Epithelial cell of esophagus (primary cell): ENCODE data around the gene CCSER2.

Source experiments
- DNase-seq: peaks from one replicate; pipeline ENCODE4 v3.0.0; 2010; ENCODE audit warnings: low read depth
- H3K4me3 ChIP-seq: 2 replicates; pipeline ENCODE4 v1.5.1; 2011; ENCODE audit warnings: mild to moderate bottlenecking, low read length, control low read depth
- TF ChIP-seq, protein P1 (sequence below): IDR thresholded peaks from 2 replicates; pipeline ENCODE4 v1.5.1; 2011; ENCODE audit warnings: low read depth, mild to moderate bottlenecking, low read length, control low read depth, inconsistent platforms; ENCODE audit not compliant: insufficient read depth; ENCODE audit errors: missing control alignments

CCSER2 gene

DNA sequence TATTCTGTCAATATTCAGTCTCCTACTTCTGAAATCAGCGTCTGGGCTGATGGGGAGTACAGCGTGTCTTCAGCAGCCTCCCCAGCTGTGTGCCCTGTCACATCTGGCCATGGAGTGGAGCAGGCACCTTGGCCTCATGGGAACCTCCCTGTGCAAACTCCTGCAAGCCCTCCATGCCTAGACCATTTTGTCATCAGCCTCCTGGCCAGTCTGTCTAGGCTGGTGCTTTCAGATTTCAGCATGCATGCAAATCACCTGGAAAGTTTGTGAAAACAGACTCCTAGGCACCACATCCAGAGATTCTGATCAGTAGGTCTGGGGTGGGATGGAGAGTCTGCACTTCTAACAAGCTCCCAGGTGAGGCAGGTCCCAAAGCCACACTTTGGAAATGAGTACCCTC lies 26.2 kb upstream of the CCSER2 start:
- no peak overlapping the region for H3K4me3 ChIP-seq
- DNase-seq = no peak
- TF ChIP-seq, protein P1, sequence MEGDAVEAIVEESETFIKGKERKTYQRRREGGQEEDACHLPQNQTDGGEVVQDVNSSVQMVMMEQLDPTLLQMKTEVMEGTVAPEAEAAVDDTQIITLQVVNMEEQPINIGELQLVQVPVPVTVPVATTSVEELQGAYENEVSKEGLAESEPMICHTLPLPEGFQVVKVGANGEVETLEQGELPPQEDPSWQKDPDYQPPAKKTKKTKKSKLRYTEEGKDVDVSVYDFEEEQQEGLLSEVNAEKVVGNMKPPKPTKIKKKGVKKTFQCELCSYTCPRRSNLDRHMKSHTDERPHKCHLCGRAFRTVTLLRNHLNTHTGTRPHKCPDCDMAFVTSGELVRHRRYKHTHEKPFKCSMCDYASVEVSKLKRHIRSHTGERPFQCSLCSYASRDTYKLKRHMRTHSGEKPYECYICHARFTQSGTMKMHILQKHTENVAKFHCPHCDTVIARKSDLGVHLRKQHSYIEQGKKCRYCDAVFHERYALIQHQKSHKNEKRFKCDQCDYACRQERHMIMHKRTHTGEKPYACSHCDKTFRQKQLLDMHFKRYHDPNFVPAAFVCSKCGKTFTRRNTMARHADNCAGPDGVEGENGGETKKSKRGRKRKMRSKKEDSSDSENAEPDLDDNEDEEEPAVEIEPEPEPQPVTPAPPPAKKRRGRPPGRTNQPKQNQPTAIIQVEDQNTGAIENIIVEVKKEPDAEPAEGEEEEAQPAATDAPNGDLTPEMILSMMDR = no peak

DNA sequence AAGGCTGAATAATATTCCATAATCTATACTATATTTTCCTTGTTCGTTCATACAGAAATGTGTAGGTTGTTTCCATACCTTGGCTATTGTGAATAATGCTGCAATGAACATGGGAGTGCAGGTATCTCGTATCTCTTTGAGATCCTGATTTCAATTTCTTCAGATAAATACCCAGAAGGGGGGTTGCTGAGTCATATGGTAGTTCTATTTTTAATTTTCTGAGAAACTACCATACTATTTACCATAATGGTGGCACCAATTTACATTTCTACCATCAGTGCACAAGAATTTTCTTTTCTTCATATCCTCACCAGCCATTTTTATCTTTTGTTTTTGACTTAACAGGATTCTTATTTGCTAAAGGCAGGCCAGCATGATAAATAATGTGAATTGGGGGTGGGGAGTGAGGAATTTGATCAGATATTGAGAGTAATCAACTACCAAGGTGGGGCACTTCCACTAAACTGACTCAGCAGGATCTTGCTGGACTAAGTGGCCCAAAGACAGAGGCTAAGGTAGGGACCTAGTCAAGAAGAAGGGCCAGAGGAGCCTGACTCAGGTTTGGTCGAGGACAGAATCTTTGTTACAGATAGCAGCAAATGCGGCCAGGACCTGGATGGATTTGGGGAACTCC lies 21.5 kb upstream of the CCSER2 start:
- no peak for DNase-seq
- H3K4me3 ChIP-seq = no peak overlapping the region
- TF ChIP-seq, protein P1 = no peak

DNA sequence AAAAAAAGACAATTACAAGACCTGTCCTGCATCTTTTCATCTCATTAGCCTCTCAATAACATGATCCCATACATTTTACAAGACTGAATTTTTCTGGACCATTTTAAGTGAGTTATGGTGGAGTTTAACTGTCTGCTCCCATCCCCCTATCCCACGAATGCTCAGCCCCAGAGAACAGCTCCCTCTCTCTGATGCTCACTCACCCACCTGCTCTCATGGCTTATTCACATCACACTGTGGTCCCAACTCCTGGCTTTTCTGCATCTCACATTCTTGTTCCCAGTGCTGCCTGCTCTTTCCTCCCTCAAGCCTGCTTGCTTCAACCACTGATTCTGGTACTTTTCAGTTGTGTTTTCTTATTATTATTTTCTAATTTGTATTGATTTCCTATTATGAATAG lies 20.4 kb upstream of the CCSER2 start:
- TF ChIP-seq, protein P1 = no peak
- no peak overlapping the region for H3K4me3 ChIP-seq
- no peak for DNase-seq

DNA sequence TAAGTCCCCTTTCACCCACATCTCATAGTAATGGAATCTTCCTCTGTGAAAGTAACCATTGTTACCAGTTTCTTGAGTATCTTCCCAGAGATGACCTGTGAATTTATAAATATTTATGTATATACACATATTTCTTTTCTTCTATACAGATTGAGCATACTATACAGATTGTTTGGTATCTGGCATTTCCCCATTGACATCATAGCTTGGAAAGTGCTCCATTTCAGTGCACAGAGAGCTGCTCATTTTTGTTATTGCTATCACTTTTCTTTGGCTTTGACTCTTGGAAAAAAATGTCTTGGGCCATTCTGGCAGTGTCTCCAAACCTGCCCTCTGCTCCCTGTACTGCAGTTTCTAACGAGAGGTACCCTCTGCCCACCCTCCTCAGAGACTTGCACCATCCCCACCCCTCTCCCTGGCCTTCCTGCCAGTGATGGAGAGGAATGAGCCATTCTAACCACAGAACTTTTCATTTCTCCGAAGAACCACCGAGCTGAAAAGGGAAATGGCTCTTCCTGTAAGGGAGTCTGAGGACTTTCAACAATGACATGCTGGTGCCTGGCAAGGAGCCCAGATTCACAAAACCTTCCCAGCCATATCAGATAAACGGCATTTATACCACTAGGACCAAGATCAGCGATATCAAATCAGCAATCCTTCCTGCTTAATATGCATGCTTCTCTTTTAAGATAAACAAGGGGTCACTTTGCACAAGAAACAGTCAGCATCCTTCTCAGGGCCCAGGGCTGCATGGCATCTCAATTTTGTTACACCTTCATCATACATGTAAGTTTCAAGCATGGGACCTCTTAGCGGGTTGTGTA lies 19.7 kb upstream of the CCSER2 start:
- no peak for DNase-seq
- TF ChIP-seq, protein P1 = no peak
- H3K4me3 ChIP-seq = no peak overlapping the region

DNA sequence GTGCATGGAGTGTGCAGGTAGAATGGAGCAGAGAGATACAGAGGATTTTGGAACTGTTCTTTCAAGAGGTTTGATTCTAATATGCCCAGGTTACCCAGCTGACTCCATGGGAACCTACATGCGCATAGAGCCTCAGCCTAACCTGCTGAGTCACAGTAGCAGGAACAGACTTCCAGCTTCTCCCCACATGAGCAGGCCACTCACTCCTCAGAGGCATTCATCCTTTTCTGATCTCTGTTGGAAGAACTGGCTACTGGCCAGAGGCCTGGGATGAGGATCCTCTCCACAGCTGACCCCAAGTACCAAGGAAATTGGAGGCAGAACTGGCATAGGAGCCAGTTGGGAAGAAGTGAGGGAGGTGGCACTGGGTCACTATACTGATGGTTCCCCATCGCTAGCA lies 17.9 kb upstream of the CCSER2 start:
- TF ChIP-seq, protein P1 = no peak
- H3K4me3 ChIP-seq = no peak overlapping the region
- DNase-seq = peak; percentile 44

DNA sequence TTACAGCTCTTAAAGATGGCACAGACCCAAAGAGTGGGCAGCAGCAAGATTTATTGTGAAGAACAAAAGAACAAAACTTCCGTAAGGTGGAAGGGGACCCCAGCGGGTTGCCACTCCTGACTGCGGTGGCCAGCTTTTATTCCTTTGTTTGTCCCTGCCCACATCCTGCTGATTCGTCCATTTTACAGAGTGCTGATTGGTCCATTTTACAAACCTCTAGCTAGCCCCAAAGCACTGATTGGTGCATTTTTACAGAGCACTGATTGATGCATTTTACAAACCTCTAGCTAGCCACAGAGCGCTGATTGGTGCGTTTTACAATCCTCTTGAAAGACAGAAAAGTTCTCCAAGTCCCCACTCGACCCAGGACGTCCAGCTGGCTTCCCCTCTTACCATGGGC lies 16.8 kb upstream of the CCSER2 start:
- TF ChIP-seq, protein P1 = no peak
- DNase-seq = no peak
- H3K4me3 ChIP-seq = no peak overlapping the region
